Hippocampal formation (tissue), 2 donors: ENCODE results near the gene NEK2.
"Not testable (repeated sequence)": the region's sequence is repeated elsewhere in the genome, so short reads cannot be mapped to it uniquely, and the experiment has no call there.

Experiments used
- DNase-seq, 2 donors: peaks; one replicate each; lab custom pipeline; 2025; lab: John Stamatoyannopoulos, UW

The NEK2 gene

GRCh38 chr1:211650904-211651303, 24.5 kb downstream of the NEK2 start:
- no peak for DNase-seq

- DNase-seq, result no peak
These were observed 26.2 kb downstream of the NEK2 start for GRCh38 chr1:211648980-211649934.

GRCh38 chr1:211648336-211648735, 27.1 kb downstream of the NEK2 start:
- no peak for DNase-seq

- DNase-seq, result no peak
These were observed 27.7 kb downstream of the NEK2 start for GRCh38 chr1:211647711-211648121.

- no peak for DNase-seq
These were observed 28.9 kb downstream of the NEK2 start for GRCh38 chr1:211646566-211646965.

GRCh38 chr1:211645601-211646000, 29.8 kb downstream of the NEK2 start:
- not testable (repeated sequence) for DNase-seq

- DNase-seq, result no peak
These were observed 30.8 kb downstream of the NEK2 start for GRCh38 chr1:211644653-211645052.

GRCh38 chr1:211643324-211644212, 31.9 kb downstream of the NEK2 start:
- DNase-seq, result no peak

- no peak for DNase-seq
These were observed 32.6 kb downstream of the NEK2 start for GRCh38 chr1:211642870-211643269.

- no peak for DNase-seq
These were observed 33.5 kb downstream of the NEK2 start for GRCh38 chr1:211641942-211642341.

GRCh38 chr1:211641044-211641800, 34.2 kb downstream of the NEK2 start:
- no peak for DNase-seq

GRCh38 chr1:211640301-211640630, 35.2 kb downstream of the NEK2 start:
- no peak for DNase-seq

- DNase-seq, result no peak
These were observed 35.7 kb downstream of the NEK2 start for GRCh38 chr1:211639475-211640300.

GRCh38 chr1:211638689-211639101, 36.7 kb downstream of the NEK2 start:
- DNase-seq, result no peak

GRCh38 chr1:211638246-211638645, 37.2 kb downstream of the NEK2 start:
- no peak for DNase-seq

- no peak for DNase-seq
These were observed 38.4 kb downstream of the NEK2 start for GRCh38 chr1:211637066-211637465.

GRCh38 chr1:211636575-211637029, 38.8 kb downstream of the NEK2 start:
- not testable (repeated sequence) for DNase-seq

- DNase-seq, result no peak
These were observed 39.7 kb downstream of the NEK2 start for GRCh38 chr1:211635597-211636205.

GRCh38 chr1:211634931-211635330, 40.5 kb downstream of the NEK2 start:
- DNase-seq, result no peak

- no peak for DNase-seq
These were observed 41.0 kb downstream of the NEK2 start for GRCh38 chr1:211634461-211634860.

- DNase-seq, result no peak
These were observed 41.9 kb downstream of the NEK2 start for GRCh38 chr1:211633524-211633846.
